H7 (cell line): ENCODE results near the gene ACAP3. TPM values are rescaled to one million over a fixed set of nuclear protein-coding genes. Genes with fewer than 3 reads are reported as not detected.
A peak's percentile ranks its signal among the peaks of the same experiment; 100 is the strongest.
"Not testable (repeated sequence)": the region's sequence is repeated elsewhere in the genome, so short reads cannot be mapped to it uniquely, and the experiment has no call there.

Experiments
- DNase-seq: peaks from one replicate; pipeline ENCODE4 v3.0.0; 2012
- H3K27me3 ChIP-seq: 2 replicates; pipeline ENCODE4 v1.6.0; 2011; ENCODE audit warnings: mild to moderate bottlenecking, low read length; ENCODE audit not compliant: control insufficient read depth, insufficient read depth
- H3K36me3 ChIP-seq: replicated peaks from 2 replicates; pipeline ENCODE4 v1.5.1; 2011; ENCODE audit warnings: low read length; ENCODE audit not compliant: control insufficient read depth, insufficient read depth
- H3K4me3 ChIP-seq: 2 replicates; pipeline ENCODE4 v1.5.1; 2011; ENCODE audit warnings: low read depth, mild to moderate bottlenecking, control low read depth, low read length, moderate library complexity; ENCODE audit not compliant: insufficient read depth
- total RNA-seq: library from RNA; depleted of rRNA; stranded (reverse); fragments of >200 nt; shearing (Covaris generic); gene quantifications from 2 replicates; pipeline ENCODE4 v1.2.3, GENCODE V29; 2014

The ACAP3 gene
- total RNA-seq, 1 experiment from 2014 or later: 55.9 TPM

DNA sequence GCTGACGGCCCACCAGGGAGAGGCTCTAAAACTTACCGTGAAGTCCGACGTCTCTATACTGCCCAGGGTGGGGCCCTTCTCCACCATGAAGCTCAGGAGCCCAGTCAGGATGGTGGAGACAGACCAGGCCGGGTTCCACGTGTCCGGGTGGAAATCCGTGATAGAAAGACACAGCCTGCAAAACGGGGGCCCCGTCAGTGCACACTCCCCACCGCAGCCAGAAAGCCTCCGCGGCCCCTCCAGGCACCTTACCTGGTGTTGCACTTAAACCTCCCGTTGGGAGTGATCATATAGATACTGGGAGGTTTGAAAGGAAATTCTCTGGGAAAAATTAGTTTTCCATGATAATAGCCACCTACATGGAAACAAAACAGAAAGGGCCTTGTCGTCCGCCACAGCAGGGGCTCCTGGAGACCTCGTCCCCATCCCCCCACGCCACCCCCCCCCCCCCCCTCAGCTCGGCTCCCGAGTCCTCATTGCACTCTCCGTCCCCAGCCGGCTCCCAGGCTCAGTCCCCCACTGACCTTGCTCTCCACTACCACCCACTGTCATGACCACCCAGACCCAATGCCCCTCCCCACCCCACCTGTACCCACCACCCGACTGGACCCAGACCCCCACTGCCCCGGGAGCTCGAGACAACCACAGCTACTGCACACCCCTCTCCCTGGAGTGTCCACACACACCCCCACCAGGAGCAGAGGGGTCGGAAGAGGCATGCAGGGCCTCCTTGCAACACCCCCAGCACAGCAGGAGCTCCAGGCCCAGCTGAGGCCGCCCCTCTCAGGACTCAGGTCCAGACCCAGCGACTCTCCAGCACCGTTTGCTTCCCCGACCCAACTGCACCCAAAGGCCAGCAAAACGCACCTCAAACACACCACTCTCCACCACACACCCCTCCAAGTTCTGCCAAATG, 50.5 kb downstream of the ACAP3 start:
- no peak overlapping the region for H3K4me3 ChIP-seq
- H3K36me3 ChIP-seq: peaks cover 18% of the 10 kb centered on the region
- no peaks in the 10 kb centered on the region for H3K27me3 ChIP-seq
- DNase-seq: peak; percentile 84

DNA sequence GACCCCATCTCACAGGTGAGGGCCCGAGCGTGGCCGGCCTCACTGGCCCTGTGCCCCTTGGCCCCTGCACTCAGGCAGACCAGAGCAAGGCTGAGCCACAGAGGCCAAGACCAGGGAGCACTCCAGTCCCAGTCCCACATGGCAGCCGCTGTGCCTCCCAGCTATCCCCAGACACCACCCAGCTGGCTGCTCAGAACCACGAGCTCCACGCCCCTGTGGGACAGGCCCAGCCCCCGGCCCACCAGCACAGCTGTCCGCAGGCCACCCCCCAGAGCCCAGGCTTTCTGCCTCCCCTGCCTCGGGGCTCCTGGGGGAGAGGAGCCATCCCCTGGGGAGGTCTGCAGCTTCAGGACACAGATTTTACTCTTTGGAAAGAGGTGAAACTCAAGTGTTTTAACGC, 52.1 kb downstream of the ACAP3 start:
- peaks cover 12% of the 10 kb centered on the region for H3K36me3 ChIP-seq
- DNase-seq: peak; percentile 57
- no peak overlapping the region for H3K4me3 ChIP-seq
- no peaks in the 10 kb centered on the region for H3K27me3 ChIP-seq

DNA sequence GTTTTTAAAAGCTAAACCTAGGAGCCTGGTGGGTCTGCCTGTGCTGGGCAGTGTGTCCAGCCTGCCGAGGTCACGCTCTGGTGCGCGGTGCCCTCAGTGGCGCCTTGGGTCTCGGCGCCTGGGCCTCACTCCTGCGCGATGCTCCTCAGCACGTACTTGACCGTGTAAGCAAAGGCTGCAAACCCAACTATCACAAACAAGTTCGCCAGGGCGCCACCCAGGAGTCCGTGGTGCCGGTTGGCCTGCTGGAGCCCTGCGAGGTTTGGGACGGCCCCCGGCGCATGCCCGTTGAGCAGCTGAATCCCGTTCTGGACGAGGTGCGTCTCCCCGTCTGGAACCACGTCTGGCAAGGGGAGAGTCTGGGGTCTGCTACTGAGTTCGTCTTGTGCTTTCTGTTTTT, 52.7 kb downstream of the ACAP3 start:
- peaks cover 11% of the 10 kb centered on the region for H3K36me3 ChIP-seq
- H3K27me3 ChIP-seq: no peaks in the 10 kb centered on the region
- peak; percentile 54 for DNase-seq
- H3K4me3 ChIP-seq: no peak overlapping the region

DNA sequence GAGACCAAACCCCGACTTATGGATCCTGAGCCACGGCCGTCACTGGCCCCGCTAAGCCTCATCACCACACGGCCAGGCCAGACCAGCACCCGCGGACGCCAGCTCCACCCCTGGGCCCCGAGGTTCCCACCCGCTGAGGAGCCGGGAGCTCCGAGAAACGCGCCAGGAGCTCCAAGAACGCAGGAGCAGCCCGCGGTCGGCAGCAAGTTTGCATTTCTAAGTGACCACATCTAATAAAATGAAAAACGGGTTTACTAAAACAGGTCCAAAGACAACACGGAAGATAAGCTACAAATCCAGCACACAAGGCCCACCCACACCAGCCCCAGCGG, 53.1 kb downstream of the ACAP3 start:
- peak; percentile 57 for DNase-seq
- H3K27me3 ChIP-seq: no peaks in the 10 kb centered on the region
- no peak overlapping the region for H3K4me3 ChIP-seq
- peaks cover 9% of the 10 kb centered on the region for H3K36me3 ChIP-seq

DNA sequence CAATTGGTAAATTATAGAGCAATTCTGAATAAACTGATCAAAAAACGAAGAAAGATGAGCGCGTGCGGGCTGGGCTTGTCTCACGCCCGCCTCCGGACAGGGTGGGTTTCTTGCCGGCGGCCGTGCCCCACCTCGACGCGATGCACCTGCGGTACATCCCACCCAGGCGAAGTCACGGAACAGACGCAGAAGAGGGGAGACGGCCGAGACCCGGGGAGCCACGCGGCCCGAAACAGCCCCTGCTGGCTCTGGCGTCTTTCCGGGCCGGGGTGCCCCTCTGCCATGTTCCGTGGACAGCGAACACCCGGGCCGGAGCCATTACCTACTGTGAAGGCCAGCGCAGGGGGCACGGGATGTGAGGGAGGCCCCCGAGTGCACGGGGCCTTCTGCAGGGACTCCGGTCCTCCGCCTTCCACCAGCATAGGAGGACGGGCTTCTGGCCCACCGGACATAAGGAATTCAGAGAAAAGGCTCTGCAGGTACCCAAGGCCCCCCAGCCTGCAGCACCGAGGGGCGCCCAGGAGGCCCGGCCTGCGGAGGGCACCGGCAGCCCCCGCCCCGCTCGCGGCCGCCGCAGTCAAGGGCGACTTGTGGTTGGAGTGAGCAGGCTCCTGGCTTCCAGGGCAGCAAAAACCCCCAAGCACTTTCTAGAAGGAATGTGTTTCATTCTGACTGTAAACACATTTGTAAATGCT, 53.6 kb downstream of the ACAP3 start:
- peak; percentile 45 for DNase-seq
- Histone ChIP-seq H3K27me3 (no peaks in the 10 kb centered on the region), H3K4me3 (no peak overlapping the region), H3K36me3 (peaks cover 7% of the 10 kb centered on the region)

DNA sequence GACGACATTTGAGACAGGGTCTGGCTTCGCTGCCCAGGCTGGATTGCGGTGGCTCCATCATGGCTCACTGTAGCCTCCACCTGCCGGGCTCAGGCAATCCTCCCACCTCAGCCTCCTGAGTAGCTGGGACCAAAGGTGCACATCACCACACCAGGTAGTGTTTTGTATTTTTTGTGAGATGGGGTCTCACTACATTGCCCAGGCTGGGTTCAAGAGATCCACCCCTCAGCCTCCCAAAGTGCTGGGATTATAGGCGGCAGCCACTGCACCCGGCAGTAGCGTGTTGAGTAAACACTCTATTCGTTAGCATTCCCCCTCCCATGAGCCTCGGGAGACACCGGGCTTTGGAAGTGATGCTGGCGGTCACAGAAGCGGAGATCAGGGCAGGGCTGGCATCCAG, 54.4 kb downstream of the ACAP3 start:
- Histone ChIP-seq H3K4me3 (no peak overlapping the region), H3K27me3 (no peaks in the 10 kb centered on the region), H3K36me3 (peaks cover 5% of the 10 kb centered on the region)
- DNase-seq: no peak

DNA sequence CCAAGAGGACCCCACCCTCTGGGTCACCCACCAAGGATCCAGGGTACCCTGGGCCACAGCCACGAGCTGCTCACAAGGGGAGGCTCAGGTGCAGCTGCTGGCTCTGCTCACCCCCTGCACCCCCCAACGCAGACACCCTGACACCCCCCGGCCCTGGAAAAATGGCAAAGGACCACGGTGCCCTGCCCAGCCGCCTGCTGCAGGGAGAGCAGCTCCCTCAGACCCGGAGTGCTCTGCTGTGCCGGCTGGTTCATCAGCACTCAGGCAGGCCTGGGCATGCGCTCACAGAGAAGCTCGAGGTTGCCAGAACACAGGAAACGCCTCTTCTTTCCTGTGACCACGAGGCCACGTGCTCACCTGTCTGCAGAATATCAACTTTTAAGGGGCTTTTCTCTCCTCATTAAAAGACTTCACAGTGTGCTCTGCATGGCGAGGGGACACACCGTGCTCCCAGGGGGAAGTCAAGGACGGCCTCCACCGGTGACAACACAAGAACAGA, 56.9 kb downstream of the ACAP3 start:
- no peak for DNase-seq
- H3K36me3 ChIP-seq: peaks cover 5% of the 10 kb centered on the region
- no peak overlapping the region for H3K4me3 ChIP-seq
- no peaks in the 10 kb centered on the region for H3K27me3 ChIP-seq

DNA sequence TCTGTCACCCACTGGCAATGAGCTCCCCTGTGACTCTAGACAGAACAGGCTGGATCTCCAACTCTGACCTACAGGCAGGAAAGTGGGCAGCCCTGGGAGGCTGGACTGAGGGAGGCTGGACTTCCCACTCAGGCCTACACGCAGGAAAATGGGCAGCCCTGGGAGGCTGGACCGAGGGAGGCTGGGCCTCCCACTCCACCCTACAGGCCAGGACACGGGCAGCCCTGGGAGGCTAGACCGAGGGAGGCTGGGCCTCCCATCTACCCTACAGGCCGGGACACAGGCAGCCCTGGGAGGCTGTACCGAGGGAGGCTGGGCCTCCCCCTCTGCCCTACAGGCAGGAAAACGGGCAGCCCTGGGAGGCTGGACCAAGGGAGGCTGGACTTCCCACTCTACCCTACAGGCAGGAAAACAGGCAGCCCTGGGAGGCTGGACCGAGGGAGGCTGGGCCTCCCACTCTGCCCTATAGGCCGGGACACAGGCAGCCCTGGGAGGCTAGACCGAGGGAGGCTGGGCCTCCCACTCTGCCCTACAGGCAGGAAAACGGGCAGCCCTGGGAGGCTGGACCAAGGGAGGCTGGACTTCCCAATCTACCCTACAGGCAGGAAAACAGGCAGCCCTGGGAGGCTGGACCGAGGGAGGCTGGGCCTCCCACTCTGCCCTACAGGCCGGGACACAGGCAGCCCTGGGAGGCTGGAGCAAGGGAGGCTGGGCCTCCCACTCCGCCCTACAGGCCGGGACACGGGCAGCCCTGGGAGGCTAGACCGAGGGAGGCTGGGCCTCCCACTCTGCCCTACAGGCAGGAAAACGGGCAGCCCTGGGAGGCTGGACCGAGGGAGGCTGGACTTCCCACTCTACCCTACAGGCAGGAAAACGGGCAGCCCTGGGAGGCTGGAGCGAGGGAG, 59.5 kb downstream of the ACAP3 start:
- not testable (repeated sequence) for DNase-seq, H3K36me3 ChIP-seq, H3K4me3 ChIP-seq, H3K27me3 ChIP-seq

DNA sequence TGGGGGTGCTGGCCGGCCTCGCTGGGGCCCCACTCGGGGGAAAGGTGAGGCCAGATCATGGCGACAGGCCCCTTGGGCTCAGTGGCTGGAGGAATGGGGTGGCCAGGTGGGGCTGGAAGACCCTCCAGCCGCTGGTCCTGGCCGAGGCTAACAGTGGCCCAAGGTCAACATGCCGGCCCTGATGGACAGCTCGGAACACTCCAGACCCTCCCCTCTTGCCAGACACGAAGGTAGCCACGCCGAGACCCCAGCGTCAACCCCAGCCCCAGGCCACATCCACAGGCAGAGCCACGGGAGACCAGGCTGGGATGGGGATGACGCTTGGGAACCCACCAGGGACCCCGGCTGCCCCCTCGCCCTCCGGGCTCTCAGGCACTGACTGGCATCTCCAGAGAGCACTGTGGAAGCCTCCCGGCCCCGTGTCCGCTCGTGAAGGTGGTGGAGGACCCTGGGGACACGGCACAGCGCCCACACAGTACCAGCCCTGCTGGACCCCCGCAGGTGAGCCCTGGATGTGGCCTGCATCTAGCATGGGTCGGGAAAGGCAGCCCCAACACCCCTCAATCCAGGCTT, 60.3 kb downstream of the ACAP3 start:
- DNase-seq: no peak
- H3K27me3 ChIP-seq: no peaks in the 10 kb centered on the region
- peaks cover under 1% of the 10 kb centered on the region; the same call in 1 of the 2 replicates for H3K36me3 ChIP-seq
- H3K4me3 ChIP-seq: no peak overlapping the region

DNA sequence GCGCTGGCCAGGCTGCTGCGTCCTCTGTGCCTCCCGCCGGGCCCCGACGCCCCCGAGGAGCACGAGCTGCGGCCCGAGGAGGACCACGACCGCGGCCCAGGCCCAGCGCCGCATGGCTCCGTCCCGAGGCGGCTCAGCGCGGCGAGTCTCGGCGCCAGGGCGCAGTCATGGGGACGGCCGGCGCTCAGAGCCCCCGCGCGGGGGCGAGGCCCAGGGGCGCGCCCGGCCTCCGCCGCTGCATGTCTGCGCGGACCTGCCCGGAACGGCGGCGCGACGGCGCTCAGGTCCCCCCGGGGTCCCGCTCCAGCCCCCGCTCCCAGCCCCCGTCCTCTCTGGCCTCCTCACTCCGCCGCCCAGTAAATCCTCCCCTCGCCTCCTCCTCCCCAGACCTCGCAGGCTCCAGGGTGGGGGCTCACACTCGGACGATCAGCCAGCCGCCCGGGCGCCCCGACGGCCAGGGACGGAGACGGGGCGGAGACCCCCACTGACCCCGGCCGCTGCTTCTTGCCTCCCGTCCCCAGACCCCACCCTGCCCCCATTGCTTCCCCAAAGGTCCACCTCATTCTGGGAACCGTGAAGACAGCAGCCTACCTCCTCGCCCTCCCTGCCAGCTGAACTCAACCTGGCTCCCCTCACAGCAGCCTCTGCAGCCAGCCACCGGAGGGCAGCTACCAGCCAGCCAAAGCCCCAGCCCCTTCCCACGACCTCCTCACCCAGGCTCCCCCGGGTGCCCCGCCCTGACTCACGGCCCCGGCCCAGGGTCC, 61.0 kb downstream of the ACAP3 start, which contains the start of gene C1QTNF12:
Gene C1QTNF12, minus strand, starts transcription at position 146 of the 764 bp plus-strand sequence. Its CDS starts 32 bp downstream, at position 114.
- Histone ChIP-seq H3K27me3 (no peaks in the 10 kb centered on the region), H3K36me3 (no peaks in the 10 kb centered on the region), H3K4me3 (no peak within 1 kb of the TSS; the same call in 1 of the 2 replicates)
- DNase-seq: peak; percentile 92

DNA sequence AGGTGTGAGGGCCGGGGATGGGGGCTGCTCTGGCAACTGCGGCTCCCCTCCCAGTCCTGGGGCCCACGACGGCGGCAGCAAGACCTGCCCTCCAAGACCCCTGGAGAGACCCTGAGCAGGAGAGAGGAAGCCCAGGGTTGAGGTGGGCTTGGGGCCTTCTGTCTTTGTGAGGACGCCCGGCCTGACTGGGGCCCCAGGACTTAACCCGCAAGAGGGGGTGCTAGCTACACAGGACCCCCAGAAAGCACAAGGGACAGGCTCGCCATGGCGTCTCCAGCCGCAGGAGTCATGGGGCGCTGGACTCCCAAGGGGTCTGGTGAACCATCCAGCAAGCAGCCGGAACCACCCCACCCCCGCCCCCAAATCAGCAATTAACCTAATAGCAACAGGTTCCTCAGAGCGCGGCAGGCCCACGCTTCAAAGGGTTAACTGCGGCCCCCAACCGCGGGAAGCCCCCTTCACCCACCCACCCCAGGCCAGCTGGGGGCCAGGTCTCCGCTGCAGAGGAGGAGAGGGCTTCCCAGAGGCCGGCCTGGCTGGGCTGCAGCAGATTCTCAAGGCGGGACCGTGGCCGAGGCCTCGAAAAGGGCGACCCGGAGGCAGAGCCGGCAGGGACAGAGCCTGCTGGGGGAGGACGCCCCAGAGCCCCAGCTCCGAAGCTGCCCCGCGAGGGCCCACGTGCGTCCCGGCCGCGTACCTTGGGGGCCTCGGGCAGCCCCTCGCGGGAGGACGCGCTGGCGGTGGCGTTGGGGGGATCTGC, 61.7 kb downstream of the ACAP3 start:
- H3K27me3 ChIP-seq: no peaks in the 10 kb centered on the region
- H3K4me3 ChIP-seq: no peak overlapping the region
- no peaks in the 10 kb centered on the region for H3K36me3 ChIP-seq
- peak; percentile 86 for DNase-seq

DNA sequence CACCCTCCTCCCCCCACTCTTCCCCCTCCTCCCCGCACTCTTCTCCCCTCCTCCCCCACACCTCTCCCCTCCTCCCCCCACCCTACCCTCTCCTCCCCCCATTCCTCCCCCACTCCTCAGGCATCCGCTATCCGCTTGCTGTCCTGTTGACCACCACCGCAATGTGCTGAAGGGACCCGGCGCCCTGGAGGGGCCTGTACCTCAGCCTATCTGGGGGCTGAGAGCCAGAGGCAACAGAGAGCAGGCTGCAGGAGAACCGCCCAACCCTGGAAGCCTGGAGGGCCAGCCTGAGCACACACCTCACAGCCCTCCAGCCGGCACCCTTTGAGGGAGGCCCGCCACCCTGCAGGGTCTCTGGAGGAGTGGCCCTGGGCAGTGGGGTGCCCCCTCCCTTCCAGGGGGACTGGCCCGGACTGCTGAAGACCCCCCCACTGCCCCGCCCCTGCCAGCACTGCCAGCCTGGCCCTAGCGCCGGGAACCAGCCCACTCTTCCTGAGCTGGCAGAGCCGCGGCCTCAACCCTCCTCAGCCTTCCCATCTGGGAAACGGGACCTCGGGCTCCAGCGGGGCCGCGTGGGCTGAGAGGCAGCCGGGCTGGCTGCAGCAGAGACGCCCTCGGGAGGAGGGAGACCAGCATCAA, 62.4 kb downstream of the ACAP3 start:
- H3K4me3 ChIP-seq: no peak overlapping the region
- no peak for DNase-seq
- no peaks in the 10 kb centered on the region for H3K36me3 ChIP-seq
- no peaks in the 10 kb centered on the region for H3K27me3 ChIP-seq
